Fibroblast of pulmonary artery (primary cell): ENCODE measurements around the gene DPP7.
"Not testable (repeated sequence)": the region's sequence is repeated elsewhere in the genome, so short reads cannot be mapped to it uniquely, and the experiment has no call there.

Source experiments
- DNase-seq: peaks from one replicate; pipeline ENCODE4 v3.0.0-alpha.2; 2010; ENCODE audit warnings: low read depth
- H3K4me3 ChIP-seq: replicated peaks from 2 replicates; pipeline ENCODE4 v1.5.1; 2011; ENCODE audit warnings: low read depth, mild to moderate bottlenecking, control low read depth, low read length, moderate library complexity
- CTCF ChIP-seq: IDR thresholded peaks from 2 replicates; pipeline ENCODE4 v1.5.1; 2011; ENCODE audit warnings: mild to moderate bottlenecking, control low read depth, low read length, inconsistent platforms; ENCODE audit errors: missing control alignments

DPP7 gene

GRCh38 chr9:137136261-137136880 is 21.8 kb upstream of the DPP7 start:
- no peak for DNase-seq
- no peak overlapping the region for H3K4me3 ChIP-seq
- TF ChIP-seq CTCF = no peak

GRCh38 chr9:137135154-137135553 is 20.6 kb upstream of the DPP7 start:
- not testable (repeated sequence) for H3K4me3 ChIP-seq, DNase-seq

DNA sequence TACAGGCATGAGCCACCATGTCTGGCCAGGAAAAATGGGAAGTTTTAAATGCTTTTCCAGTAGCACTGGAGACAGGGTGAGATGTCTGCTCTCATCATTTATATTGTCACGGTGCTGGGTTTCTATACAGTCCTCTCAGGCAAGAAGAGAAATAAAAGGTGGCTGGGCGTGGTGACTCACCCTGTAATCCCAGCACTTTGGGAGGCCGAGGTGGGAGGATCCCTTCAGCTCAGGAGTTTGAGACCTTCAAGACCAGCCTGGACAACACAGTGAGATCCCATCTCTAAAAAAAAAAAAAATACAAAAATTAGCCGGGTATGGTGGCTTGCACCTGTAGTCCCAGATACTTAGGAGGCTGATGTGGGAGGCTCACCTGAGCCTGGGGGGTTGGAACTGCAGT is 19.7 kb upstream of the DPP7 start:
- no peak for TF ChIP-seq CTCF

DNA sequence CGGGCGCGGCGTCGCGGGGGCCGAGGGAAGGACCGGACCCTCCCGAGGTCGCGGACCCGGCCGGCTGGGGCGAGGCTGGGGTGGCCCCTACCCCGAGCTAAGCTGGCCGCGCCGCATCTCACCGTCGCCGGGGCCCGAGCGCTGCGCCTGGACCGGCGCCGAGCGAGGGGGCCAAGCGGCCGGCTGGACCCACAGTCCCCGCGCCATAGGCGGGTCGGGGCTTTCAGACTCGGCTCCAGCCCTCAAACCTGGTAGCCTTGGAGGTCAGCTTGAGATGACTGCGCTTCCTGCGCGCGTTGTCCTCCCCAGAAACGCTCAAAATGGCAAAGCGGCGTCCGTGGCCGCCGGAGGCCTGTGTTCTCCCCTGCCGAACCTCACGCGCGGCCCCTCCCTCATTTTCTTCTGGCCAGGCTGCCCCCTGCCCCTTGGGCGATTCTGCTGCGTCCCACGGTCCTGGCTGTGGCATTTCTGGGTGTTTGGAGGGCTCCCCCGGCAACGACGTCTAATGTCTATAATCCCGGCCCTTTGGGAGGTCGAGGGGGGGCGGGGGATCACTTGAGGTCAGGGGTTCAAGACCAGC is 15.7 kb upstream of the DPP7 start:
- H3K4me3 ChIP-seq = peak overlapping the region; percentile 76
- TF ChIP-seq CTCF = no peak
- DNase-seq = no peak

More for the DNA sequence above, 19.7 kb upstream of the DPP7 start:
- no peak overlapping the region for H3K4me3 ChIP-seq
- no peak for DNase-seq

- H3K4me3 ChIP-seq = peak overlapping the region; percentile 76
- DNase-seq = peak; percentile 93
- no peak for TF ChIP-seq CTCF
Observed at GRCh38 chr9:137129456-137130175, 15.1 kb upstream of the DPP7 start.

DNA sequence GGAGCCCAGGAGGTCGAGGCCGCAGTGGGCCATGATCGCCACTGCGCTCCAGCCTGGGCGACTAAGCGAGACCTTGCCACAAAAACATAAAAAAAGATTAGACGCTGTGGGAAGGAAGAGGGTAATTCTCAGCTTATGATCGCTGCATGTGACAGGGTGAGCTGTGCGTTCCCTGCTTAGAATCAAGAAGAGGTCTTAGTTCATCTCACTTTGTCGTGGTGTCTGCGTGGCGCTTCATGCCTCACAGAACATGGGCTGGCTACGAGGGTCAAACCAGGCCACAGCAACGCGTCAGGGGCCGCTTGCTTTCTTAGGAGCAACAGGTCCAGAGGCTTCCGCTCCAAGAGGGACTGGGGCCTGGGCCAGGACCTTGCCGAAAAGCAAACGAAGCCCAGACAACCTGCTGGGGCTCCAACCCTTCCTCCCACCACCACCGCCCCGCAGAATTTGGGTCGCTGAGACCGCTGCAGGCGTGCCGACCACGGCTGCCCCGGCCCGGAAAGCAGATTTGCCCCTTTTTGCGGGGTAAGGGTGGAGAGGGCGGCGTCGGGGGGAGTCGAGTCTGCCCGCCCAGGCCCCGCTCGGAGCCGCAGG is 14.4 kb upstream of the DPP7 start:
- TF ChIP-seq CTCF = no peak
- peak overlapping the region; percentile 76 for H3K4me3 ChIP-seq
- peak; percentile 17 for DNase-seq

GRCh38 chr9:137128158-137128861 is 13.8 kb upstream of the DPP7 start:
- peak overlapping the region; percentile 76 for H3K4me3 ChIP-seq
- no peak for DNase-seq
- no peak for TF ChIP-seq CTCF
